Prostate gland (tissue), 2 donors: ENCODE results near the gene KIF18B. TPM values are rescaled to one million over a fixed set of nuclear protein-coding genes. Genes with fewer than 3 reads are reported as not detected.
A peak's percentile ranks its signal among the peaks of the same experiment; 100 is the strongest.

ENCODE experiments used
- DNase-seq: peaks from one replicate; pipeline ENCODE4 v3.0.0-alpha.2; 2019; ENCODE audit warnings: low spot score
- H3K27ac ChIP-seq, 2 donors: fragments of 200-600 bp; sonication (generic); 2 replicates each; pipeline ENCODE4 v1.5.1; 2017 to 2019
- H3K27me3 ChIP-seq: fragments of 200-600 bp; sonication (generic); replicated peaks from 2 replicates; pipeline ENCODE4 v1.5.1; 2019; ENCODE audit not compliant: insufficient read depth
- H3K36me3 ChIP-seq, 2 donors: fragments of 200-600 bp; sonication (generic); 1 replicate in 1 of 2; 2 replicates in 1 of 2; pipeline versions ENCODE4 v1.5.1 to v1.8.1; 2017 to 2019
- H3K4me1 ChIP-seq: fragments of 200-600 bp; sonication (generic); replicated peaks from 2 replicates; pipeline ENCODE4 v1.5.1; 2019
- H3K4me3 ChIP-seq, 2 donors: fragments of 200-600 bp; sonication (generic); 2 replicates each; pipeline ENCODE4 v1.5.1; 2017 to 2019
- H3K9me3 ChIP-seq: fragments of 200-600 bp; sonication (generic); 2 replicates; pipeline ENCODE4 v1.5.1; 2017
- CTCF ChIP-seq, 4 experiments: fragments of 200-600 bp in 2 of 4; fragments of 450-650 bp in 2 of 4; sonication (generic) in 2 of 4; IDR thresholded peaks; 1 replicate in 3 of 4; 2 replicates in 1 of 4; pipeline ENCODE4 v1.5.1; 2016 to 2019; ENCODE audit warnings: antibody characterized with exemption in 4 of 4, mild to moderate bottlenecking in 2 of 4, moderate library complexity in 2 of 4
- POLR2A ChIP-seq: fragments of 450-650 bp; IDR thresholded peaks from one replicate; pipeline ENCODE4 v1.6.1; 2016; ENCODE audit warnings: antibody characterized with exemption, mild to moderate bottlenecking
- POLR2AphosphoS5 ChIP-seq: sonication (generic); formaldehyde crosslinking; IDR thresholded peaks from one replicate; pipeline ENCODE4 v1.6.1; 2017; ENCODE audit warnings: antibody characterized with exemption
- WGBS: methylation state at CpG from one replicate; pipeline ENCODE4 v1.1.5; 2018; 5-methylcytosine and 5-hydroxymethylcytosine counted together
- intact Hi-C: fragments of 100-400 bp; cut with DNase I; formaldehyde crosslinking; loops from one replicate; pipeline ENCODE4 v1.14.2; 2022
- total RNA-seq, 2 donors: library from RNA; depleted of rRNA; stranded (reverse); fragments of >200 nt; gene quantifications; one replicate each; pipeline ENCODE4 v1.1.0, GENCODE V29; 2016

KIF18B gene
- total RNA-seq, 2 donors from 2014 or later: 1.8 to 2.5 TPM

DNA sequence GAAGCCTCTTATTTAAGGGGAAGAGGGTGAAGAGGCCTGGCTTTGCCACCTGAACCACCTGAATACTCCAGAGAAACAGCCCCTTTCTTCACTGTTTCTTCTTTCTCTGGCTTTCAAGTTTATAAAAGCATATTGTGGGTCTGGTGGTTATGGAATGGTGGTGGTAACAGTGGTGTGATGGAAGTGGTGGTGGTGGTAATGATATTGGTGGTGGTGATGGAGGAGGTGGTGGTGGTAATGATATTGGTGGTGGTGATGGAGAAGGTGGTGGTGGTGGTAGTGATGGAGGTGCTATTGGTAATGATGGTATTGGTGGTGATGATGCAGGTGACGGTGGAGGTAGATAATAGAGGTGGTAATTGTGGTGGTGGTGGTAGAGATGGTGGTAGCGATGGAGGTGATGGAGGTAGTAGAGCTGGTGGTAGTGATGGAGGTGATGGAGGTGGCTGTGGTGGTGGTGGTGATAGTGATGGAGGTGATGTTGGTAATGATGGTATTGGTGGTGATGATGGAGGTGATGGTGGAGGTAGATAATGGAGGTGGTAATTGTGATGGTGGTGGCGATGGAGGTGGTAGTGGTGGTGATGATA is 34.6 kb upstream of the KIF18B start:
- Histone ChIP-seq H3K27ac (peak overlapping the region in 1 of 2 donors; percentile 30), H3K36me3 (no peaks in the 10 kb centered on the region), H3K27me3 (no peaks in the 10 kb centered on the region), H3K9me3 (no peaks in the 10 kb centered on the region), H3K4me3 (no peak overlapping the region), H3K4me1 (no peaks in the 10 kb centered on the region)
- TF ChIP-seq POLR2AphosphoS5: no peak
- no peak for TF ChIP-seq CTCF (IDR thresholded peaks at IDR 0.05)
- TF ChIP-seq POLR2A: no peak
- WGBS: 96% methylated on average over 3 of the region's 3 CpGs
- DNase-seq: no peak
- intact Hi-C loops: no loop called here

- no peaks in the 10 kb centered on the region for H3K27me3 ChIP-seq
- intact Hi-C loops: loop anchor here (2.0 kb wide), 1 partner anchor 37 kb away; no protein-coding TSS in a partner anchor
- TF ChIP-seq CTCF (IDR thresholded peaks at IDR 0.05): no peak
- TF ChIP-seq POLR2AphosphoS5: peak; percentile 16
- no peak for TF ChIP-seq POLR2A
- H3K27ac ChIP-seq: peak overlapping the region; percentile 2 to 35
- DNase-seq: no peak
- H3K9me3 ChIP-seq: no peaks in the 10 kb centered on the region
- no peaks in the 10 kb centered on the region for H3K4me1 ChIP-seq
- H3K4me3 ChIP-seq: no peak overlapping the region
- 24% methylated on average over 12 of the region's 12 CpGs for WGBS
- H3K36me3 ChIP-seq: no peaks in the 10 kb centered on the region
Observed at GRCh38 chr17:44981221-44981968, 33.8 kb upstream of the KIF18B start.

DNA sequence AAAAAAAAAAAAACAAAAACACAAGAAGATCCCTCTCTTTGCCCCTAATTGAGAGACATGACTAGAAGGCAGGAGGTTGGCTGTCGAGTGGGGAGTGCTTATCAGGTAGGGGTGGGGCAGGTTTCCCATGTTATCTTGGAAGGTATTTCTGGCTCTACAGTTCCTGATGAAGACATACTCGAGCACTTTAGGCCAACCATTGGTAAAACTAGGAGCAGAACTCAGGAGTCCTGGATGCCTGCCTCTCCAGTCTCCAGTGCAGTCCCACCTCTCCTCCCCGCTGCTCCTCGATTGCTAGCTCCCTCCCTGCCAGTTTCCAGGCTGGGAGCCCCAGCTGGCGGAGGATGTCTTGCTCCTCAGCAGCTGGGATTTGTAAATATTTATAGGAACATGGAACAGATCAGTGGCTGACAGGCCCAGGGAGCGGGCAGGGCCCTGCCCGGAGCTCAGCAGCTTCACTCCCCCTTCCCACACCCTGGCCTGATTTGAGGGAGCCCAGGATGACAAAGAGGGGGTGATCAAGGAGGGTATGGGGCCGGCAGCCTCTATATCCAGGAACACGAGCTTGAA is 31.9 kb upstream of the KIF18B start:
- no peak overlapping the region for H3K4me3 ChIP-seq
- no peaks in the 10 kb centered on the region for H3K36me3 ChIP-seq
- peak overlapping the region; percentile 33 to 56 for H3K27ac ChIP-seq
- 40% methylated on average over 9 of the region's 9 CpGs for WGBS
- no peaks in the 10 kb centered on the region for H3K9me3 ChIP-seq
- intact Hi-C loops: no loop called here
- no peak for TF ChIP-seq POLR2A
- no peak for TF ChIP-seq CTCF (IDR thresholded peaks at IDR 0.05)
- peak; percentile 53 for TF ChIP-seq POLR2AphosphoS5
- no peaks in the 10 kb centered on the region for H3K4me1 ChIP-seq
- H3K27me3 ChIP-seq: no peaks in the 10 kb centered on the region
- no peak for DNase-seq

GRCh38 chr17:44978807-44979206 is 31.2 kb upstream of the KIF18B start:
- Histone ChIP-seq H3K27me3 (no peaks in the 10 kb centered on the region), H3K36me3 (no peaks in the 10 kb centered on the region), H3K4me1 (no peaks in the 10 kb centered on the region), H3K9me3 (no peaks in the 10 kb centered on the region), H3K27ac (peak overlapping the region in 1 of 2 donors; percentile 33), H3K4me3 (no peak overlapping the region)
- no peak for DNase-seq
- TF ChIP-seq POLR2A: no peak
- no peak for TF ChIP-seq CTCF (IDR thresholded peaks at IDR 0.05)
- TF ChIP-seq POLR2AphosphoS5: no peak
- 90% methylated on average over 5 of the region's 5 CpGs for WGBS
- intact Hi-C loops: no loop called here
